PC-9 (cell line): ENCODE measurements around the gene FBXO41. TPM values are rescaled to one million over a fixed set of nuclear protein-coding genes. Genes with fewer than 3 reads are reported as not detected.

Experiments used
- BruUV-seq: library from RNA; stranded (reverse); fragments of 400-500 nt; replicated peaks from 2 replicates; lab custom pipeline; 2021; lab: Mats Ljungman, UMichigan
- CTCF ChIA-PET: fragments of 300-600 bp; sonication (Branson Sonifier 250); formaldehyde crosslinking; loops from one replicate; lab custom pipeline; 2022; ENCODE audit warnings: antibody characterized with exemption; lab: Charles Lee
- POLR2A ChIA-PET: fragments of 300-600 bp; sonication (Branson Sonifier 250); formaldehyde crosslinking; loops from one replicate; lab custom pipeline; 2022; ENCODE audit warnings: antibody characterized with exemption; ENCODE audit not compliant: unreplicated experiment; lab: Charles Lee
- DNase-seq, 2 experiments: peaks; one replicate each; pipeline versions ENCODE4 v3.0.0 to v3.0.0-alpha.2; 2015 to 2022; ENCODE audit warnings: mixed read lengths in 1 of 2
- H2AFZ ChIP-seq: fragments of 200-600 bp; sonication (generic); 2 replicates; pipeline ENCODE4 v1.8.1; 2017; ENCODE audit warnings: antibody characterized with exemption
- H3F3A ChIP-seq: fragments of 200-600 bp; sonication (generic); 2 replicates; pipeline ENCODE4 v1.8.1; 2017; ENCODE audit warnings: antibody characterized with exemption, mild to moderate bottlenecking, low read depth; ENCODE audit not compliant: insufficient read depth
- H3K27ac ChIP-seq: fragments of 200-600 bp; sonication (generic); 2 replicates; pipeline ENCODE4 v1.6.1; 2016; ENCODE audit warnings: mixed run types
- H3K27me3 ChIP-seq: fragments of 200-600 bp; sonication (generic); 2 replicates; pipeline ENCODE4 v1.6.1; 2016; ENCODE audit warnings: low read depth, mixed run types; ENCODE audit not compliant: insufficient read depth
- H3K36me3 ChIP-seq: fragments of 200-600 bp; sonication (generic); 2 replicates; pipeline ENCODE4 v1.6.1; 2016; ENCODE audit warnings: low read depth, mixed run types
- H3K4me1 ChIP-seq: fragments of 200-600 bp; sonication (generic); replicated peaks from 2 replicates; pipeline ENCODE4 v1.6.1; 2016; ENCODE audit warnings: mixed run types; ENCODE audit not compliant: insufficient read depth
- H3K4me2 ChIP-seq: fragments of 200-600 bp; sonication (generic); 2 replicates; pipeline ENCODE4 v1.6.1; 2017; ENCODE audit warnings: mixed run types
- H3K4me3 ChIP-seq: fragments of 200-600 bp; sonication (generic); 2 replicates; pipeline ENCODE4 v1.6.1; 2016; ENCODE audit warnings: mixed run types
- H3K79me2 ChIP-seq: fragments of 200-600 bp; sonication (generic); 2 replicates; pipeline ENCODE4 v1.6.1; 2017; ENCODE audit warnings: low read depth, mixed run types
- H3K9me2 ChIP-seq: fragments of 200-600 bp; sonication (generic); 2 replicates; pipeline ENCODE4 v1.8.1; 2017; ENCODE audit warnings: mild to moderate bottlenecking; ENCODE audit not compliant: insufficient read depth
- H3K9me3 ChIP-seq: fragments of 200-600 bp; sonication (generic); 2 replicates; pipeline ENCODE4 v1.8.1; 2016; ENCODE audit warnings: low read depth; ENCODE audit not compliant: insufficient read depth
- H4K20me1 ChIP-seq: fragments of 200-600 bp; sonication (generic); 2 replicates; pipeline ENCODE4 v1.8.1; 2017; ENCODE audit not compliant: insufficient read depth
- EZH2 ChIP-seq: fragments of 200-600 bp; sonication (generic); IDR thresholded peaks from 2 replicates; pipeline ENCODE4 v1.8.0; 2017; ENCODE audit warnings: antibody characterized with exemption, low read depth
- intact Hi-C: fragments of 100-400 bp; cut with micrococcal nuclease; formaldehyde crosslinking; loops from one replicate; pipeline ENCODE4 v1.10.0; 2022; ENCODE audit not compliant: unreplicated experiment
- total RNA-seq: library from RNA; stranded (reverse); gene quantifications from 2 replicates; pipeline ENCODE4 v1.2.3, GENCODE V29; 2021
- TF ChIP-seq, protein P1 (sequence below): fragments of 200-600 bp; sonication (generic); conservative IDR thresholded peaks from 2 replicates; pipeline ENCODE4 v1.6.1; 2017; ENCODE audit warnings: mixed run types, antibody characterized with exemption, mild to moderate bottlenecking, moderate library complexity

The FBXO41 gene
- total RNA-seq, 1 experiment from 2014 or later = 16.4 TPM

DNA sequence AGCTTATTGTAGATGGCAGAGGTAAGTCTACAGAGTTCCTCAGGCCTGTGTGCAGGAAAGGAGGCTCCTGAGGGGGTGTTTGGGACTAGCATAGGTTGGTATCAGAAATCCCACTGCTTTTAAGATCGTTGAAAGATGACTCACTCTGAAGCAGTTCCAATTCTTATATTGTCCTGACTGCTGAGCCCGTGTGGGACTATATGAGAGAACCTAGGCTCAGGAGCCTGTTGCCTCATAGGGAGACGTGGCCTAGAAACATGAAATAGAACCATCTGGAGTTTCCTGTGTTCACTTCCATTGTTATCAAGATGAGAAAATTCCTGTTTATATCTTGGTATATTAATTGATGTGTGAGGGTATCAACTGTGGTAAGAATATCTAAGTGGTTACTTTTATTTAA is 44.5 kb downstream of the FBXO41 start:
- Histone ChIP-seq H3K27me3 (no peaks in the 10 kb centered on the region), H3F3A (peaks cover 27% of the 10 kb centered on the region), H3K27ac (no peak overlapping the region), H3K9me2 (no peaks in the 10 kb centered on the region), H3K9me3 (no peaks in the 10 kb centered on the region), H2AFZ (no peak overlapping the region), H4K20me1 (peaks cover 81% of the 10 kb centered on the region), H3K36me3 (peaks cover 38% of the 10 kb centered on the region), H3K4me1 (peaks cover 32% of the 10 kb centered on the region), H3K79me2 (peaks cover 91% of the 10 kb centered on the region), H3K4me2 (no peak overlapping the region), H3K4me3 (no peak overlapping the region)
- TF ChIP-seq EZH2 = no peak
- TF ChIP-seq, protein P1, sequence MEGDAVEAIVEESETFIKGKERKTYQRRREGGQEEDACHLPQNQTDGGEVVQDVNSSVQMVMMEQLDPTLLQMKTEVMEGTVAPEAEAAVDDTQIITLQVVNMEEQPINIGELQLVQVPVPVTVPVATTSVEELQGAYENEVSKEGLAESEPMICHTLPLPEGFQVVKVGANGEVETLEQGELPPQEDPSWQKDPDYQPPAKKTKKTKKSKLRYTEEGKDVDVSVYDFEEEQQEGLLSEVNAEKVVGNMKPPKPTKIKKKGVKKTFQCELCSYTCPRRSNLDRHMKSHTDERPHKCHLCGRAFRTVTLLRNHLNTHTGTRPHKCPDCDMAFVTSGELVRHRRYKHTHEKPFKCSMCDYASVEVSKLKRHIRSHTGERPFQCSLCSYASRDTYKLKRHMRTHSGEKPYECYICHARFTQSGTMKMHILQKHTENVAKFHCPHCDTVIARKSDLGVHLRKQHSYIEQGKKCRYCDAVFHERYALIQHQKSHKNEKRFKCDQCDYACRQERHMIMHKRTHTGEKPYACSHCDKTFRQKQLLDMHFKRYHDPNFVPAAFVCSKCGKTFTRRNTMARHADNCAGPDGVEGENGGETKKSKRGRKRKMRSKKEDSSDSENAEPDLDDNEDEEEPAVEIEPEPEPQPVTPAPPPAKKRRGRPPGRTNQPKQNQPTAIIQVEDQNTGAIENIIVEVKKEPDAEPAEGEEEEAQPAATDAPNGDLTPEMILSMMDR = no peak
- DNase-seq = no peak
- POLR2A ChIA-PET = no interaction called here
- no TSS peak for BruUV-seq
- CTCF ChIA-PET = no interaction called here
- intact Hi-C loops = loop anchor here (10.0 kb wide), 1 partner anchor 145 kb away; the partner anchor contains the start of gene ALMS1

- peaks cover 73% of the 10 kb centered on the region for H4K20me1 ChIP-seq
- POLR2A ChIA-PET = no interaction called here
These were observed 45.3 kb downstream of the FBXO41 start for GRCh38 chr2:73238976-73239375.

GRCh38 chr2:73238149-73238548 is 46.1 kb downstream of the FBXO41 start:
- intact Hi-C loops = loop anchor here (10.0 kb wide), 1 partner anchor 147 kb away; the partner anchor contains the start of gene ALMS1
- H3K27me3 ChIP-seq = no peaks in the 10 kb centered on the region
- no peak for DNase-seq
- H3K4me3 ChIP-seq = no peak overlapping the region
- H3K9me3 ChIP-seq = no peaks in the 10 kb centered on the region
- peaks cover 27% of the 10 kb centered on the region for H3K36me3 ChIP-seq
- peaks cover 89% of the 10 kb centered on the region for H3K79me2 ChIP-seq
- peaks cover 20% of the 10 kb centered on the region for H3K4me1 ChIP-seq
- no peaks in the 10 kb centered on the region for H3K9me2 ChIP-seq
- H2AFZ ChIP-seq = no peak overlapping the region
- ChIA-PET CTCF (no interaction called here), POLR2A (no interaction called here)
- peaks cover 19% of the 10 kb centered on the region for H3F3A ChIP-seq
- TF ChIP-seq EZH2 = no peak
- TF ChIP-seq, protein P1 = no peak
- peaks cover 66% of the 10 kb centered on the region for H4K20me1 ChIP-seq
- H3K4me2 ChIP-seq = no peak overlapping the region
- no peak overlapping the region for H3K27ac ChIP-seq
- no TSS peak for BruUV-seq

More at GRCh38 chr2:73238976-73239375, 45.3 kb downstream of the FBXO41 start:
- no peaks in the 10 kb centered on the region for H3K27me3 ChIP-seq
- BruUV-seq = no TSS peak
- peaks cover 27% of the 10 kb centered on the region for H3K4me1 ChIP-seq
- peaks cover 94% of the 10 kb centered on the region for H3K79me2 ChIP-seq
- intact Hi-C loops = loop anchor here (10.0 kb wide), 1 partner anchor 146 kb away; the partner anchor contains the start of gene ALMS1
- no peaks in the 10 kb centered on the region for H3K9me2 ChIP-seq
- no peak overlapping the region for H3K27ac ChIP-seq
- TF ChIP-seq, protein P1 = no peak
- TF ChIP-seq EZH2 = no peak
- H2AFZ ChIP-seq = no peak overlapping the region
- H3K9me3 ChIP-seq = no peaks in the 10 kb centered on the region
- peaks cover 32% of the 10 kb centered on the region for H3K36me3 ChIP-seq
- DNase-seq = no peak
- H3K4me2 ChIP-seq = no peak overlapping the region
- peaks cover 21% of the 10 kb centered on the region for H3F3A ChIP-seq
- H3K4me3 ChIP-seq = no peak overlapping the region
- CTCF ChIA-PET = no interaction called here
